Activated CD4-positive, alpha-beta T cell treated with anti-CD3 and anti-CD28 coated beads, Interleukin-2, amount 50 U/mL, for 48 hours (primary cell): ENCODE results near the gene HS6ST3.
"Not testable (repeated sequence)": the region's sequence is repeated elsewhere in the genome, so short reads cannot be mapped to it uniquely, and the experiment has no call there.

Experiments
- DNase-seq, 2 experiments: peaks; one replicate each; pipeline ENCODE4 v3.0.0-alpha.2; 2020

Gene HS6ST3

DNA sequence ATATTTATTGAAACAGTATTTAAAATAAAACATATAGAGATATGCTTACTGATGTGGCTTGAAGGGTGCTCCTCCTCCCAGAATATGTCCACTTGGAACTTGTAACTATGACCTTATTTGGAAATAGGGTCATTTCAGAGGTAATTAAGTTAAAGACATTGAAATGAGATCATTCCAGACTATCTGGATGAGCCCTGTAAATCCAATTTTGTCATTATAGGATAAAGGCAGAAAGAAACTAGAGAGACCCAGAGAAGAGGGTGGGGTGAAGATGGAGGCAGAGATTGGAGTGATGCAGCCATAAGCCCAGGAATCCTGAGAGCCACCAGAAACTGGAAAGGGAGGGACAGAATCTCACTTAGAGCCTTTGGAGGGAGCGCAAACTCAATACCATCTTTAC is 661.2 kb downstream of the HS6ST3 start:
- DNase-seq = no peak

GRCh38 chr13:96762876-96763275 is 673.0 kb downstream of the HS6ST3 start:
- no peak for DNase-seq

DNA sequence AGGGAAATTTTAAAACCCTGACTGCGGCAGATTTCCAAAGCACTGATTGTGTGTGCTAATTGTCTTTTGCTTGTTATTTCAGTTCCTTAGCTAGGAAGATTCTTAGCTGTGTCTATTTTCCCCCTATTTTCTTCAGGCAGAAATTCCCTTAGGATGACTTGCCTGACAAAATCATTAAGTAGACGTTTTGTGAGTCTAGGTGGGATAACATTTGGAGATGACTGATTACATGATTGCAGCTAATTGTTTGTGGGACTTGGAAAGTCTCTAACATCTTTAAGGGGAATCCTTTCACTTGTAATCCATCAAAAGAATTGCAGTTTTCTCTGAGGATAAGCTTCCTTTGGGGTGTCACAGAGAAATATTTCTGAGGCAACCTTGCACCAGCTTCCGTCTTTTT is 676.4 kb downstream of the HS6ST3 start:
- no peak for DNase-seq

DNA sequence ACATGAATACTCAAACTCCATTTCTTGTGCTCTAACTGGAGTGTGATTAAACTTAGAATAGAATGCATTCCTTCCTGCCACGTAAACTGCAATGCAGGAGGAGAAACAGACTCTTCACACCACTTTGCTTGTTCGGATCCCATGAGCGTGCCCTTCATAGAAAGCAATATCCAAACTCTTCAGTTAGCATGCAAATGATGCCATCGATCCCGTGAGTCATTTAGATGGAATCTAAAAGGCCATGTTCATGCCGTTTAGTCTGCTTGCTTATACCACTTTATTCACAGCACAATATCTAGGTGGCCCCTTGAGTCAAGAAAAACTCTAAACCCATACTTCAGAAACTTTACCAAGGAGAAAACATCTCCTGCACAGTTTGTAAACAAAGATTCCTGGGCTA is 678.6 kb downstream of the HS6ST3 start:
- DNase-seq = no peak

DNA sequence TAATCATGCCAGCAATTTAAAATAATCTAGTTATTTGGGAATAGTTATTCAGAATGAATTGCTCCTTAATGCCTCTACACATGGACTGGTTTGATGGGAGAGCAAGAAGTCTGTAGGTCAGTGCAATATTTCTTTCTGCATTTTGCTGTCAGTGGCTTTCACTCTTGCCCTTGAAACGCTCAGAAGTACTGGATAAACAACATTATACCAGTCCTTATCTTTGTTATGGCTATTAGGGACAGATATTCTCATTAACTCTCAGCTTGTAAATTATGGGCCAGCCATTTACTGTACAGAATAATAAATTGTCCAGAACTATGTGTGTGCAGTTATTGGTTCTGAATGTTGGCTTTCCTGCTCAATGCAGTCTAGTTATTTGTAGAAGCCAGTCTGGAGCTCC is 680.0 kb downstream of the HS6ST3 start:
- DNase-seq = no peak

DNA sequence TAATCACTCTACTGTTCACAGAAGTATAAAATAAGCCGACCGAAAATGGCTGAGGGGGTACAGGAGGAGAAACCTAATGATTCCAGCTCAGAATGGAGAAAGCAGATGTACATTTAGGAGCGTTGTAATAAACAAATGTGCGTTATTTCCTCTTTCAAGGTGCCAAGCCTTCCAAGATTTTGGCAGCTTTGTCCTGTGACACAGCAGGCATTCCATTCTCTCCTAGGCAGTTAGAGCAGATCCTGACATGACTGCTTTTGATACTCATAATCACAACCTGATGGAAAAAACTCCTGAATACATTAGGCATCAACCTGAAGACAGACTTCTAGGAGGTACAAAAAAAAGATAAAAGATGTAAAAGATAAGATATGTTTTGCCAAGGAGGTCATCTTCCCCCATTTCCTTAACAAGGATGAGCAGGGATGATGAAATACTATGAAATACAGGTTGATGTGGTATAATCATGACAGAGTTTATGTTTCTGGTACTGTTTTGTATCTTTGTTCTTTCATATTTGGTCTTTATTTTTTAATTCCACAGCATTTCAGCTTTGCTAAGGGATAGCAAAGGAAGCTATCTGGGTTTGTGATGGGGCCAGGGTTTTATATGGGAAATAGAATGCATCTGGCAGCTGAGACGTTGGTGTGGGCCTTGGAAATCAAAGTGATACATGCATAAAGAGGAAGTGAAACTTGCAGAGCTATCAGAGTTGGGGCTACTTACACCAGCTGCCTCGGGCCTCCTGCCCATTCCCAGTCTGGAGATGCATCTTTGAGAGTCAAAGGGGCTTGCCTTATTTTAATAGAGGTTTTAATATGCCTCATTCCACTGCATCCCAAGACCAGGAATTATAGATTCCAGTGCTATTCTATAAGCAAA is 681.8 kb downstream of the HS6ST3 start:
- DNase-seq = no peak

DNA sequence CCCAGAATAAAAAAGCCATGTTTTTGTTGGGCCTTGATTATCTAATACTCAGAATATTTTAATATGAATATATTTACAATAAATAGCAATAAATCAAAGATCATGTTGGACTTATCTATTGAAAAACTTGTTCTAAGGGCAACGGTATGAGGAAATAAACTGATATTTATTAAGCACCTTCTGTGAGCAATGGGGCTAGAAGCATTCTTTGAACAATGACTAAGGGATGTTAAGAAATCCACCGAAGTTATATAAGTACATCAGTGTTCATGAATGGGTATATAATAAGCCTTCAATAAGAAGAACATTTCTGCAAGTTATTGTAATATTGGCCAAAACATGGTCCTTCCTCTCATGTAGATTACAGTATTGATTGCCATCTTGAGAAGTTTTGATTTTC is 682.5 kb downstream of the HS6ST3 start:
- no peak for DNase-seq

DNA sequence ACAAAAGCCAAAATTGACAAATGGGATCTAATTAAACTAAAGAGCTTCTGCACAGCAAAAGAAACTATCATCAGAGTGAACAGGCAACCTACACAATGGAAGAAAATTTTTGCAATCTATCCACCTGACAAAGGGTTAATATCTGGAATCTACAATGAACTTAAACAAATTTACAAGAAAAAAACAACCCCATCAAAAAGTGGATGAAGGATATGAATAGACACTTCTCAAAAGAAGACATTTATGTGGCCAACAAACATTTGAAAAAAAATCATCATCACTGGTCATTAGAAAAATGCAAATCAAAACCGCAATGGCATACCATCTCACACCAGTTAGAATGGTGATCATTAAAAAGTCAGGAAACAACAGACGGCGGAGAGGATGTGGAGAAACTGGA is 688.4 kb downstream of the HS6ST3 start:
- not testable (repeated sequence) for DNase-seq

DNA sequence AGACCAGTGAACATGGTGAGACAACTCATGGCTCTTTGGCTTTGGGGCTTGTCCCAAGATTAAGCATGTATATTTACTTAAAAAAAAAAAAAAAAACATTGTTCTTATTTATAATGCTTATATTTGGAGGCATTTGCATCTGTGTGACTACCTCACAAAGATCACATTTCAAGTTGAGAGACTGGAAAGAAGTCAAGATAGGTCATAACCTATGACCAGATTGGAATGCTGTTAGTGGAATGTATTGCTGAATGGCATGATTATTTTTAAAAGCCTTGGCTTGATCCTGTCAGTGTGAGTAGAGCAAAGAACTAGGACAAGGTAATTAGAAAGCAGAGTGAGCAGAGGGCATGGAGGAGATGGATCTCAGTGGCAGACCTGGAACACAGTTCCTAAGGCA is 689.8 kb downstream of the HS6ST3 start:
- DNase-seq = no peak

GRCh38 chr13:96780105-96780504 is 690.2 kb downstream of the HS6ST3 start:
- DNase-seq = no peak

DNA sequence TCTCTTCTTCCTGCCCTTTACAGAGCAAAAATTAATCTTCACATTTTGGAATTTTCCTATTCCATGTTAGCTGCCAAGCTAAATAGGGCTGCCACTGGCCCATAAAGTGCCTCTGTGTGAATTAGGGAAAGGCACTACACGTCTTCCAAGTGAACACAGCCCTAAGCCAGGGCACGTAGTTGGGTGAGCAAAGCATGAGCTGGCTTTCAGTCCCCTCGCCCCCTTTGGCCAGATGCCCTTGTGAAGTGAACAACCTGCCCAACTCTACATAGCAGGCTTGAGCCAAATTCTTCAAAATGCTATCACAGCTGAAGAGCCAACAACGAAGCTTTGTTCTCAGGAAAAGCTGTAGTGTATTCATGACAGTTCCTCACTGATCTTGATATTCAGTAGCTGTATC is 691.2 kb downstream of the HS6ST3 start:
- DNase-seq = no peak

DNA sequence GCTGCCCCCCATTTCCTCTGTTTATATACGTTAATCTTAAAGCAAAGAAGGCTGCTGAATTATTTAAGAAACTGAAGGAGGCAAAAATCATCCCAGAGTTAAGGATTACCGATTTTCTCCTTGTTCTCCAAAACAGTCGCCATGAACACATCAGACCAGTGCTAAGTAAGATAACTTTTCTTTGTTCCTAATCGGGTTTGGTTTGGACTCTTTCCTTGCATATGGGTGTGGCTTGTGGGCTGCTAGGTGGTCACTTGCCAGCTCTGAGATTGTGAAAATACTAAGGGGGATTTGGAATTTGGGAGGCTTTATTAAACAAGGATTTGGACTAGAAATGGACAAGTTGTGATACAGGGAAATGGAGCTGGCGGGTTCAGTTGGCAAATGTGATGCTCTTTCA is 692.3 kb downstream of the HS6ST3 start:
- no peak for DNase-seq

GRCh38 chr13:96783057-96783456 is 693.1 kb downstream of the HS6ST3 start:
- DNase-seq = no peak

DNA sequence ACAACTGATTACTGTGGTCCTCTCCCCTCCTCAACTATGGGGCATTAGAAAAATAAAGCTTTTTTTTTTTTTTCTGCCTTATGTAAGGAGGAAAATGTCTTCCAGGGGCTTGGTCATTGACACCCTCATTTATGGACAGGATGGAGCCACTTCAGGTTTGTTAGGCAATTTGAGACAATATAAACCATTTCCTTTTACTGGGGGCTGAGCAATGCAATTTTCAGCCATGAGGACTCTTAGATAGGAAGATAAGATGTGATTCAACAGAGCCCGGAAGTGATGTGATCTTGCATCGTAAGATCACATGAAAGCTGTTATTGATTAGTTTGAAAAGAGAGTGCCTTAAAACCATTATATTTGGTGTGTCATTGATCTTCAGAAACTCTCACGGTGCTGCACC is 693.6 kb downstream of the HS6ST3 start:
- DNase-seq = no peak

DNA sequence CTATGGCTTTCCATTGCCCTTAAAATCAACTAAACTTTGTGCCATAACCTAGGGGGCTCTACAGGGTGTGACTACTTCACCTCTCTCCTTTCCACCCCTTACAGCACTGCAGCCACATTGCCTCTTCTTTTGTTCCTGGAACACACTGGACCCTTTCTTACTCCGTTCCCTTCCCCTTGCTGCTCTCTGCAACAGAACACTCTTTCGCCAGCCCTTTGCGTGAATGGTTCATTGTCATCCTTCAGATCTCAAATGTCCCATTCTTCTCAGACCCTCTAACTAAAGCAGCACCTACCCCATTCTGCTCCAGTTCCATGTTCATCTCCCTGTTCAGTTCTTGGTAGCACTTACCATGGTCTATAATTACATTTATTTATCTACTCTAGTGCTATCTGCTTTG is 696.1 kb downstream of the HS6ST3 start:
- no peak for DNase-seq

GRCh38 chr13:96792188-96792587 is 702.3 kb downstream of the HS6ST3 start:
- no peak for DNase-seq

DNA sequence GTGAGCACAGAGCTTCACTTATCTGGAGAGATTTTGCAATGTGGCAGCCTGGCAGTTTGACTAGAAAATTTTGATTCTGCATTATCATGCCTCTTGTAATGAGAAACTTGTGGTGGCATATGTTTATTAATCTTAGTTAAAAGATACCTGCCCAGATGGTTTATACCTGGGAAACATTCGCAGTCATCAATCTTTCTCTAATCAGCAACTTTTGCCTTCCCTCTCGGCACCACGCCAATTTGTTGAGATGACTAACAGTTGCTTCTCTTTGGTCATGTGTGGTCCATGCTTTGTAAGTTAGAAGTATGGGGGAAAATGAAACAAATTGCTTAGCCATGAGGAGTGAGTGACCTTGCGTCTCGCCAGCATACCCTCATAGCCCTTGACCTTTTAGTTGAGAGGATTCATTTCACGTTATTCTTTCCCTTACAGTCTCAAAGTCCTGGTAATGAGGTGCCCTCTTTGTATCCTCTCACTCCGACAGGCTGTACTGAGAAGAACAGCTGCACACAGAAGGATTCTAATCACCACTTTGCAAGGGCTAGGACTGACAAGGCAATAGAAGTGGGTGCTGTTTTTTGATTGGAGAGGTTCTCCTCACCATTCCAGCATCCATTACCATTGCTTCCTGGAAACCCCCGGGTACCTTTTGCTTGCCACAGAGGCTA is 703.0 kb downstream of the HS6ST3 start:
- DNase-seq = no peak

DNA sequence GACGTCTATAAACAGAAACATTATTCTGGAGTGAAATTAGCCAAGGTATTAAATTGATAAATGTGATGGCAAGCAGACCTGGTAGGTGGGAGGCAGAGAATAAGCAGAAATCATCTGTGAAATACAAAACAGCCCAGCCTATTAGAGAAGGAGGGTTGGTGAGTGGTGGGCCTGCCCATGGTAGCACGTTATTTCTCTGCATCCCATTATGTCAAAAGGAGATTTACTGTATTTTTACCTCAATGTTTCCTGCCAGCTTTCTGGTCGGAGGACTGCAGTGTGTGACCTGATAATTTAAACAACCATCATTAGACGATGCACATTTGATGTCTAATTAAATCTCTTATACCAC is 703.5 kb downstream of the HS6ST3 start:
- no peak for DNase-seq

- DNase-seq = no peak
Observed at GRCh38 chr13:96794669-96795068, 704.8 kb downstream of the HS6ST3 start.

- no peak for DNase-seq
Observed at GRCh38 chr13:96795670-96796069, 705.8 kb downstream of the HS6ST3 start.

DNA sequence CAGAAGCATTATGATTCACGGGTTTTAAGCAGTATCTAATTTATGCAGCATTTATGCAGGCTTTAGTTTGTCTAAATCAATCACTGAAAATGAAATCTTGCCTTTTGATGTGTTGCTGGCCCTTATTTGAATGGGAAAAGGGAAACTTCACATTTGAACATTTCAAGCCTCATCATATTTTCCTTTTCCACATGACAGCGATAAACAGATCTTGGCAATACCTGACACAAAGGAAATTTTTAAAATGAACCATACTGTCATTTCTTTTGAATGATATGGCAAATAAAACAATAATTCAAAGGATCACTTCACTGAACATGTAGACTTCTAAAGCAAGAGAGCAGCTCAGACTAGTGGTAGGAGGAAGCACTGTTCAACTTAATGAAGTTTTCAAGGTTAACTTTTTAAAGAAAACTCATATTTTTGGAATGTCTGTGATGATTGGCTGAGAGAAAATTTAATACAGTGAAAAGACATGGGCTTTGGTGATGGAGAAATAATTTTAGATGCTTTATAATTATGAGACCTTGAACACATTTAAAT is 706.3 kb downstream of the HS6ST3 start:
- DNase-seq = no peak

DNA sequence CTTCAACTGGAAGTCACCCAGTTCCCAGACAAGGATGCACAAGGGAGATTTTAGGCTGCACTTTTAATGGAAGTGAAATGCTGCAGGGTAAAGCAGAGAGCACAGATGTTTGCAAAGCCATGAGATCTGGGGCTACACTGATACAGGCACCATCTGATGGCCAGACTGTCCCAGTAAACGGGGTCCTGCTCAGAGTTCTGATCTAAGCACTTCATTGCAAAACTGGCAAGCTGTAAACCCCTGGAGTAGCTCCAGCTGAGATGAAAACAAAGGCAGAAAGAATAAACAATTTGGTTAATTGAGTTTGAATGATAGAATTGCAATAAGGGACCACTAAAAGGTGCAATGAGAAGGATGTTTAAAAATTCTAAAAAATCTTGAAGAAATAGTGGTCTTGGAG is 707.2 kb downstream of the HS6ST3 start:
- no peak for DNase-seq

DNA sequence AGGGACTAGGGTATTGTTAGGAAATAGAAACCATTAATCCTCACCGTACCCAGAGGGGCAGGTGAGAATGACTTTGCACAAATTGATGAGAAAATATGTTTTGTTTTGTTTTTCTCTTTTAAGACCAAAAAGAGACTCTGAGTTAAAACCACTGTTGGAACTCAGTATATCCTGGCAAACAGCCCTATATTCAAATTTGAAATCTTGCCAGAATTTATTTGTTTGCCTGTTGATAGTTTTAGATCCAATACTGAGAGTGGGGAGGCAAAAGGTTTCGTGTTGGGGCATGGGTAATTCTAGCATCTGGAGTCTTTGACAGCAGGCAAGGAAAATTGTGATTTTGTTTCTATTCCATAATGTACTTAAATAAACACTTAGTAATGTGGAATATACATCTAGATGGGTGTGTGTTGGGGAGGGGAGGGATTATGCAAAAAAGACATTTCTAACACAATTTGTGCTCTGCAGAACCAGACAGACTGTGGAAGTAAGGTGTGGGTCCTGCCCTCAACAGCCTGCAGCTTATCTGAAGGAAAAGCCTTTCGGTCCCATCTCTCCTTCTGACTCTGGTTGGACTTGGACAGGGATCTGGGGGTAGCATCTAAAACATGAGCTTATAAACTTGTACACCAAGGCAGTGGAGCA is 713.7 kb downstream of the HS6ST3 start:
- no peak for DNase-seq

GRCh38 chr13:96804174-96804573 is 714.3 kb downstream of the HS6ST3 start:
- no peak for DNase-seq
